ENCODE results near the gene LMBR1L. TPM values are rescaled to one million over a fixed set of nuclear protein-coding genes. Genes with fewer than 3 reads are reported as not detected.

LMBR1L gene
- total RNA-seq, 1 donor from 2014 or later: 90.8 TPM

DNA sequence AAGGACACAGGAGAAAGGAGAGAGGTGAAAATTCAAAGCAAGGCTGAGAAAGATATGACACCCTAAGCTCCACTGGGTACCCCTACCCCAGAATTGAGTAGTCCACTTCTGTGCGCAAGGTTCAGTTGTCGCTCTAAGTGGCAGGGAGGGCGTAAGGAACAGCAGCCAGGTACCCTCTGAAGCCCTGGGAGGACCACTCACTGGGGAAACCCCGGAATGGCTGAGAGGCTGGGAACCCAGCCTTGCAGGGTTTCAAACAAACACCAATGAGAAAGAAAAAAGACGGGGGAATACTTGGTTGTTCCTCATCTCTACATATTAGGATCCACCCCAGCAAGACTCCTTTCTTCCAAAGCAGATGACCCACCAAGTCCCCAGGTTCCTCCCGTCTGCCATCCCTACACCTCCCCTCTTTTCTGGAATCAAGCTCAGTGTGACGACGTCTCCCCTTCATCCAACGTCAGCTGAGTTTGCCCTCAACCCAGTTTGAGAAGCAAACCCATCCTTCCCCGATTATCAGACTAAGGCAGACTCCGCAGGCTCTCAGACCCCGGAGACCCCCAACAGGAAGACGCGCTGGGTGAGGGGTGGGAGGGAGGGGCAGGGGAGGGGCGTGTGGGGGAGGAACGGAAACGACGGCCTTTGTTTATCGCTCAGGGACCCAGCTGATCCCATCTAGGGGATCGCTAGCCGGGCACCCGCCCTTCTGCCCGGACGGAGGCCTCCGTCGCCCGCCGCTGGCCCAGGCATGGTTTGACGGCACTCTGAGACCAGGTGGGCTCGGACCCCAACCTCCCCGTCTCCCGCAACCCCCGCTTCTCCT, 795 bp downstream of the LMBR1L start:
- DNase-seq: no peak

DNA sequence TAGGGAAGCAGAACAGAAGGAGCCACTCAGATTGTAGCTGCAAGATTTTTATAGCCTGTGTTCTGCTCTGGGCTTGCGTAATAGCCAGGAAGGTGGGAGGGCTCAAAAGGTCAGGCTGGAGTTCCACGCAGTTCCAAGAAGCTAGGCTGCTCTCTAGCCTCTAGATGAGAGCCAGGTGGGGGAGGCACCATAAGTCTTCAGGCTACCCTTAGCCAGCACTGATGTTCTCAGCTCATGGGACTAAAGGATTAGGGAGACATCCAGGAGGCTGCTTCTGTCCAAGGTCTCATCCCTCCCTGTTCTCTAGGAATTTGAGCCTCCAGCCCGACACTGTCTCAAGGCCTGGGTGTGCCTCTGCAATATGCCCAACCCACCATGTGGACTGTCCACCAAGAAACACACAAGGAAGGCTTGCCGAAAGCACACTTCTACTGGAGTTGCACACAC, 1.7 kb downstream of the LMBR1L start:
- no peak for DNase-seq

DNA sequence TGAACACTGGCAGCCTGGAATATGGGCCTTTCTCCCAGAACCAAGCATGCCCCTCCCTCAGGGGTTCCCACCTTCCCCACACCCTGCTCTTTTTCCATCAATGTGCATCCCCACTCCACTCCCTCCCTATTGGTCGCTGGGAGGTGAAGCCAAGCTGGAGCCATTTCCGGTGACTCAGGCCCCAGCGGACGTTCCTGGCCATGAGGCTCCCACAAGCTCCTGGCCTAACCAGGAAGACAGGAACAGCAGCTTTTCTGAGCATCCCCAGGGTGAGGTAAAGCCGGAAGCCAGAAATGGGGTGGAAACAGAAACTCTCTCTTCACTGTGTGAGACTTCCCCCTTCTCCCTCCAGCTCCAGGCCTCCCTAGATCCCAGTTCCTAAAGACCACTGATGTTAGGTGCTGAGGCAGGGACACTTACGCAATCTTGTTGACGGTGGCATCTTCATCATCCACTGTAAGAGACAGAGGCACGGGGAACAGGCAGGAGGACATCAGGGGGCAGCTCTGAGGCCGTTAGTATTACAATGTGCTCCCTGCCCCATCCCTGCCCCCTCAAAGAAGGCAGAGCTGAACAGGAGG, 5.1 kb downstream of the LMBR1L start:
- no peak for DNase-seq

DNA sequence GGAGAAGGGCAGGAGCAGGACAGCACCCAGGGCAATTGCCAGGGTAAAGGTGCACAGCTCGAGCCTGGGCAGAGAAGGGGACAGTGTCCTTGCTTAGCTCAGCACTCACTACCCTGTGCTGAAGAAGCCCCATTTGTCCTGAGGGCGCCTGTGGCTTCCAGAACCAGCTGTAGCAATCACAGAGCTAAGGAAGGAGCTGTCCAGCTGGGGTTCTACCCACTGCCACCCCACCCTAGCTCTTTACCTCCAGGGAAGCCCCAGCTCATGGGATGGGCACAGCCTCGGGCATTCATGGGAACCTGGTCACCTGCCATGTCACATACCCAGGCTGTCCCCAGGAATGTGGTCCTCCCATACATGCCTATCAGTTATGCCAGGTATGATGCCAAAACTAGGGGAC, 5.8 kb downstream of the LMBR1L start:
- DNase-seq: no peak

DNA sequence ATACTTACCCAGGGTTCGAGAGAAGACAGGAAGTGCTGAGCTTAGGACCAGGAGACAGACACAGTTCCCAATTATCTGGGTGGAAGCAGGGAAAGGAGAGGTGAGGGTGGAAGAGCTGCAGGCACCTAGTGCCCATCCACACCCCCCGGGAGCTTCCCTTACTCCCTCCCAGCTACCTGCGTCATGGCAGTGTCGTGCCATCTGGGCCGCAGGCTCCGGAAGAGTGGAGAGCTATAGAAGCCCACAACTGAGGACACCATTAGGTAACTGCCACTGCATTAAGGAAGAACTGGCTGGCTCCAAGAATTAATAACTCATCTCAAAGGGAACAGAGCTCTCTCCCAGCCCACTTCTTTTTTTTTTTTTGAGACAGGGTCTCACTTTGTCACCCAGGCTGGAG, 10.3 kb downstream of the LMBR1L start:
- no peak for DNase-seq

DNA sequence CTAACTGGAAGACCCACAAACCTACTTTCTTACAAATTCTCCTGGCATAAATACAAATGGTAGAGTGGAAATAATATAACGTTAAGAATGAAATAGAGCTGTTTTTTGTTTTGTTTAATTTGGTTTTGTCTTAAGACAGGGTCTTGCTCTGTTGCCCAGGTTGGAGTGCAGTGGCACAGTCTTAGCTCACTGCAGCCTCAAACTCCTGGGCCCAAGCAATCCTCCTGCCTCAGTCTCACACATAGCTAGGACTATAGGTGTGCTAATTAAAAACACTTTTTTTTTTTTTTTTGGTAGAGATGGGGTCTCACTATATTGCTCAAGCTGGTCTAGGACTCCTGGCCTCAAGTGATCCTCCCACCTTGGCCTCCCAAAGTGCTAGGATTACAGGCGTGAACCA, 11.9 kb downstream of the LMBR1L start:
- DNase-seq: no peak

DNA sequence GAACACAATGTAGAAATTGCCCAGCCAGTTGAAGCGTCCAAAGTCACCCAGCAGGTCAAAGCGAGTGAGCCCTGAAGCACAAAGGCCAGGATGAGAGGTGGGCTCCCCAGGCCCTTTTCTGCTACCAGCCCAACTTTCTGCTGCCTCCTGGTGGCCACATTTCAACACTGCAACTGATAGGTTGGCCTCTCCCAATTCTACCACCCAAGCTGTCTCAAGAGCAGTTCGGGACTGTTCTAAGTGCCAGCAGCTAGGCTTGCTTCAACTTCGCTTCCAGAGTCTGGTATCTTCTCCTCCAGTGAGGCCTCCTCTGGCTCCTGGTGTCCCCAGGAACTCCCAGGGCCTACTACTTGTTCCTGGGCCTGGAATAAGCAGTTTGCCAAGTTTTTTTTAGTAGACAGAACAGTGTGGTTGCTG, 12.6 kb downstream of the LMBR1L start:
- DNase-seq: no peak

DNA sequence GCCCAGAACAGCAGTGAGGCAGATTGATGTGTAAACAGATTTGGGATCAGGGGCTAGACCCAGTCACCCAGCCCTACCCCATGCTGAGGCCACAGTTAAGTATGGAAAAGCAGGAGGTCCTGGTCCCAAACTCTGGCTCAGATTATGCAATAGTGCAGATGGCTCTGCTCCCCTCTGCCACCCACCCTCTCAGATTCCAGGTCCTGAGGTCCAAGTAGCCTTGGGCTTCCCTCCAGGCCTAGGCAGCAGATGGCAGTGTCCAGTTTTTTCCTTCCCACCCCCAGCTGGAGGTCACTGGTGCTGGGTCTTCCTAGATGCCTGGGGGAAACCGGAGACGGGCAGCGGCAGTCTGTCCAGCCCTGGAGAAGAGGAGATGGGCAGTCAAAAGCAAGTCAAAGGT, 13.3 kb downstream of the LMBR1L start:
- DNase-seq: no peak

DNA sequence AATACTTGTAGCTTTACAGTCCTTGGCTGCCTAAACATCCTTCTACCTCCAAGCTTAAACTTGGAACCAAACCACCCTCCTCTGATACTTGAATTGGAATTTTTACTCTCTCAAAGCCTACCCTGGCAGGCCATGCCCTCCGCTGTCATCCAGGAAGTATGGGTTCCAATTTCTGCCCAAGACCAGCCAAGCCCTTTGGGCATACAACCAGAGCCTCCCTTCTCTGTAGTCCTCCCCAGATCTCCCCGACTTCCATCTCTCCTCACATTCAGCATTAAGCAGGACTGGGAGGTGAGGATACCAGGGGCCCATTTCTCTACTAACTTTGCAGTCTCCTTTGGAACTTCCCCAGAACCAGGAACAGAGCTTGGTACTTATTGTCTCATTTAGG, 15.7 kb downstream of the LMBR1L start:
- DNase-seq: no peak

DNA sequence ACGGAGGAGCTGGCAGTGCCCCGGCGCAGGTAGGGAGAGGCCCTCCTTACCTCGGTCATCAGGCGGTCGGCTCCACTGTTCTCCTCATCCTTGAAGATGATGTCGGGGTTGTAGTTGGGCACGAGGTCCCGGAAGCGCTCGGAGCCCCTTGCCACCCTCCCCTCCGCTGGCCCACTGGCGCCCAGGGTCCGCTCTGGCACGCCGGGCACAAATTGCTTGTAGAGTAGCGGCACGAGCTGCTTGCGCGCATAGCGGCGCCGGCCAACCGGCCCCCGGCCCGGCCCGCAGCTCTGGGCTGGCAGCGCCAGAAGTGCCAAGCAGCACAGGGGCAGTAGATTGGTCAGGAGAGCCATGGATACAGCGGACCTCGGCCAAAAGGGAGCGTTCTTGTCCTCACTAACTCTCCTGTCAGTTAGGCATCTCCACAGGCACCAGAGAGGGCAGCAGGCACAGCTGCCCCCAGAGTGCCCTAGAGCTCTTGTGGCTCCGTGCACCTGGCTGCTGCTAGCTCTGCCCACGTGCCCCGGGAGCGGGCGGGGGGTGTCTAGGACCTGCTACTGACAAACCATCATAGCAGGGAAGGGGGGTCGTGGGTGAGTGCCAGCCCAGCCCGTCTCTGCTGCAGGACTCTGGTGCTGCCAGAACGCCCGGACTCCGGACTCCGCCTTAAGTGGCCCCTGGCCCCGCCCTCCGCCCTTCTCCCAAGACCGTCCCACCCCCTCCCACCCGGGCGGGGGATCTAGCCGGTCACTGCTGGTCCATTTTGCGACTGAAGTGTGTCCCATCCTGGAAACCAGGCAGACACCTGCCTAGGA, 16.3 kb downstream of the LMBR1L start, which contains the start of gene DHH:
Gene DHH, minus strand, starts transcription at position 642 of the 815 bp plus-strand sequence. Its CDS starts 289 bp downstream, at position 353.
- no peak for DNase-seq

DNA sequence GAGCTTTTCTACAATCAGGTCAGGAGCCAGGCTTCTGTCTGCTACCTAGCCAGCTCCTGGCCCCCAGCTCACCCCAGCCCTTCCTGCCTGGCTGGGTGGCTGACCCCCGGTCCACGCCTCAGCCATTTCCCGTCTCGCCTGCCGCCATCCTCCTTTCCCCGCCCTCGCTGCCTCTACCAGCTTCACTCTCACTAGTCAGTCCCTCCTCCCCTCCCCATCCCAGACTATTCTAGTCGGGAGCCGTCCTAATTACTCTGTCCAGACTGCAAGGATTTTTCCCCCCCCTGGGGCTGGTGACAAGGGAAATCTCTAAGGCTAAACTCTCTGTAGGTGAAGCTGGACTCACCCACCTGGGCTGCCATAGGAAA, 16.9 kb downstream of the LMBR1L start:
- no peak for DNase-seq

DNA sequence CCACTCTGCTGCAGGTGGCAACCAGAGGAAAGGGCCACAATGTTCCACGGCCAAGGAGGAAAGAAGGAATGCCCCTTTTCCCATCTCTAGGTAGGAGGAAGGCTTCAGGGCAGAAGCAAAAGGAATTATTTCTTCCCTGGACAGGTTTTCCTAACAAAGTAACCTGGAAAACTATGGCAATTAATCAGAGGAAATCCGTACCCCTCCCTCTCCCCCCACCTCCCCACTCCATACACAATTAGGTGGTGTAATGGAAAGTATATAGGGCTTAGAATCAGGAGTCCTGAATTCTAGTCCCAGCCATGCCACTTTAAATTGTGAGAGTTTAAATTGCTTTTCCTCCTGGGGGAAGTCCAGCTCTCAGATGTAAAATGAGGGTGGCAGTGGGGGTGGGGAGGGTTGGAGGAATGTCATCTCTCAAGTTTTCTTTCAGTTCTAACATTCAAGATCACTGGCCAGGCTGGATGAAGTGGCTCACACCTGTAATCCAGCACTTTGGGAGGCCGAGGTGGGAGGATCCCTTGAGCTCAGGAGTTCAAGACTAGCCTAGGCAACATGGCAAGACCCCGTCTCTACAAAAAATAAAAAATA, 17.7 kb downstream of the LMBR1L start:
- no peak for DNase-seq

DNA sequence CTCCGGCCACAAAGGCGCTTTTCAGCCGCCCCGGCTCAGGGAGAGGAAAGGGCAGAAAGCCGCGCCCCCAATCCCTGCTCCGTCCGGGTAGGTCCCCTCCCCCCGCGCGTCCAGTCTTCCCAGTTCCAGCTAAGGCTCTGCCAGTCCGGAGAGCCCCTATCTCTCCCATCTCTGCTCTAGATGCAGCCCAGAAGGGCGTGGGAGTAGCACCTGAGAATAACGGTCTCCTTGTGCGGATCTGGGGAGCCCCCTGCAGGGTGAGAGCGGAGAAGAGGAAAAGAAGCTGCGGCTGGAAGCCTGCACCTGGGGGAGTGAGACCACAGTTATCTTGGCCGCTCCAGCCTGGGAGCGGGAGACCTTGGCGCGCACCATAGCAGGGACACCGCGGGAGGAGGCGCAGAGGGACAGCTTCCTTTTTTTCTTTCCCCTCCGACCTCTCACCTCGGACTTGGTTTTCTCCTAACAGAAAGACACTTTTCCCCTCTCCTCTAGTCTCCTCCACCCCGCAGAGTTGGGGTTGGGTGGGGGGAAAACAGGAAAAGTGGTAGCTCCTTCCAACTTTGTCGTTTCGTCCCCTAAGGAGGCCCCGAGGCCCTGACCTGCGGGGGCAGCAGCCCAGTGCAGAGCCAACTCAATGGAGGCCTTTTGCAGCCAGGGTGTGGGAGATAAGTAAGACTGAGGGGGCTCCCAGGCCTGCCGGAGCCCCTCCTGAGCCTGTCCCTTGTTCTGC, 18.4 kb downstream of the LMBR1L start:
- peak; percentile 33 for DNase-seq

DNA sequence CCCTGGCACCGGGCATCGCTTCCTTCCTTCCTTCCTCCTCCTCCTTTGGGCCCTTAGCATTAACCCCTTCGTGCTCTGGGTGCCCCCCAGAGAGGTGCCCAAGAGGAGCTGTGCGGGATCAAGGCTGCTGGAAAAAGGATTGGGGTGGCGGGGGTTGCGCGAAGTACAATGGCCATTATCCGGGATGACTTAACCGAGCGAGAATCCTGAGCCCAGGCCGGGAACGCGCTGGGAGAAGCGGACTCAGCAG, 18.9 kb downstream of the LMBR1L start:
- DNase-seq: no peak

DNA sequence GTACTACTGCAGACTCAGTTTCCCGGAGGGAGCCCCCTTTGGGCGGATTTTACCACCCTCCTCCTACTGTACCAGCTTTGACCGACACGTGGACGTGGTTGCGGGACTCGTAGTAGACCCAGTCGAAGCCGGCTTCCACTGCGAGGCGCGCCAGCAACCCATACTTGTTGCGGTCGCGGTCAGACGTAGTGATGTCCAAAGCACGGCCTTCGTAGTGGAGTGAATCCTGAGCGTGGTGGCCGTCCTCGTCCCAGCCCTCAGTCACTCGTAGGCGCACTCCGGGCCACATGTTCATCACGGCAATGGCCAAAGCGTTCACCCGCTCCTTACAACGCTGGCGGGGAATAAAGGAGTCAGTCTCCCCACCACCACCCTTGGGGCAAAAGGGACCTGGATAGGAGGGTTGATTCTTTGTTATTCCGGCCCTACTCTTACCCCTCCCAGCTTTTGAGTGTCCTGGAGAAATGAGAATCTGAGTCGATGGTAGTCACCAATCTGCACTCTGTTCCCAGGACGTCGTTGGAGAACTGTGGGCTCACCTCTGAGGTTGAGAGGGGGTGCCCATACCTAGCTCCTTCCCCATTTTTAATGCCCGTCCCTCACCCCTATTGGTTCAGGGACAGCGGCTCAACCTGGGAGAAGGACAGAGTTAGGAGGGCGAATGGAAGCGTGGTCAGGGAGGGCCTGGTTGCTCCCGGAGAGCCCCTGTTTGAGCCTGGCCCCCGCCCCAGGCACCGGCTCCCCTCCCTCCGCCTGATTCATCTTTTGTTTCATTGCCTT, 19.4 kb downstream of the LMBR1L start:
- DNase-seq: no peak

DNA sequence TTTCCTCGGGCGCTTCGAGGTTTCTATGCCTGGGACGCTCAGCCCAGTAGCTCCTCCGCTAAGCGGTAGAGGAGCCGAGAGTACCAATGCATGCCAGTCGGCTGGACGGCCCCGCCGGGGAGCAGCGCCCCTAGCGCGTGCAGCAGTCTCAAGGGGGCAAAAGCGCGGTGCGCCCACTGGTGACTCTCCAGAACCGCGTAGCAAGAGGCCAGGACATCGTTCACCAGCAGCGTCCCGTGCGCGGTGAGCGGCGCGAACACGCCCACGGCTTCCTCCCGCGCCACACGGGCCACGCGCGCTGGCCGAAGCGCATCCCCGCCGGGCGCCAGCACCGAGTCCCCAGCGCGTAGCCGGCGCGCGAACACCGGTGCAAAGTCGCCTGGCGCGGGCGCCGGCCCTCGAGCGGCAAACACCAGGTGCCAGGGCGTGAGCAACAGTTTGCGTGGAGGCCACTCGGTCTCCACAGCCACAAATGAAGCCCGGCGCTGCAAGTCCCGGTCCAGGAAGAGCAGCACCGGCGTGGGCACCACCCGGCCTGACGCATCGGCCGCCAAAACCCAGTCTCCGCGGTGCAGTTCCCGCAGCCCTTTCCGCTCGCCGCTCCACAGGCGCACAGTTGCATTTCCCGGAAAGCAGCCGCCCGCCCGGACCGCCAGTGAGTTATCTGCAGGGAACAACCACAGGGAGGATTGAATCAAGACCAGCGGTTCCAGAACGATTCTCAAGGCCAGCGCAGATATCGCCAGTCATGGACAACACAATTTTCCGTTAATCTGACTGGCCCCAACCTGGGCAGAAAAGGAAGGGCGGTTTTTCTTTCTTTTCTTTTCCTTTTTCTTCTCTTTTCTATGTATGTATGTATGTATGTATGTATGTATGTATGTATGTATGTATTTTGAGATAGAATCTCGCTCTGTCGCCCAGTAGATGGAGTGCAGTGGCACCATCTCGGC, 20.6 kb downstream of the LMBR1L start:
- peak; percentile 28 for DNase-seq

DNA sequence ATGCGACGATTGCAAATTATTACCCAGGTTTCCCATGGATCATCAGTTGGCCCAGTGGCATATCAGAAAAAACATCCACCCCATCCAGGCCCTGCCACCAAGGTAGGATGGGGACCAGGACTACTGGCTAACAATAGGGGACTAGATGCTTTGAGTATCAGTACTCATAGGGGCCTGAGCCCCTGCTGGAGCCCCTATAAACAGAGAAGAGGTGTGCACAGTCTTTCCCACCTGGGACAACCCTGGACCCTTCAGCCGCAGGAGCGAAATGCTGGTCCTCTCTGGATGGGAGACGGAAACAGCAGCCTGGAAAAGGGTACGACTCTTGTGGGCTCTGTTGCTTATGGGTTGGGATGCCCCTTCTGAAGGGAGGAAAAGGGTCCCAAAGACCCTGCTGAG, 21.7 kb downstream of the LMBR1L start:
- no peak for DNase-seq

DNA sequence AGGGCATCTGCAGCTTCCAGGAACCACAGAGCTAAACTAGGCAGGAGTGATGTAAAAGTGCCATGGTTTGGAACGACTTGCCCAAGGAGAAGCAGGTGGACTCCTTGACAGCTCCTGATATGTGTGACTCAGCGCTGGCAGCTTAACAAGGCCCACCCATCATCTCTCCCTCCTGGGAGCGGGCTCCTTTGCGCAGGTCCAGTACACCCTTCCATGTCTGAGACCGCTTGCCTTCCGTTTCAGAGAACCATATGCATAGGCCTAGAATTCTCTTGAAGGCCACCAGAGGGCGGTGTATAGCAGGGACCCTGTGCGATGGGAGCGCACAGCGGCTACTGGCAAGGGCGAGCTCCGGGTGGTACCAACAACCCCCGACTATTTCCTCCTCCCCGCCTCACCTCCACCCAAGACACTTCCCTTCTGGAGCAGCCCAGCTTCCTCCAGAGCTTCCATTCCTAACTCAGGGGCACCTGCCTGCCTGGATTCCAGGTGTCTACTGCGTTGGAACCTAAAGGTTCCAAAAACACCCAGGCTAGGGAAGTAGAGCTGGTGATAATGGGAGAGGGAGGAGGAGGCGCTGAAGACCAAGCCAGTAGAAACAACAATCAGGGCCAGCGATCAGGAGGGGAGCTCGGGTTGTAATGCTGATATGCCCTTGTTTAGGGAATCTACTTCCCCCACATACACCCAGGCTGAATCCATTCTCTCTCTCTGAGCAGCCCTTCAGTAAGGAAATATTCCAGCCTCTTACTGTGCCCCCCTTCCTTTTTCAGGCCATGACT, 22.3 kb downstream of the LMBR1L start:
- peak; percentile 77 for DNase-seq

DNA sequence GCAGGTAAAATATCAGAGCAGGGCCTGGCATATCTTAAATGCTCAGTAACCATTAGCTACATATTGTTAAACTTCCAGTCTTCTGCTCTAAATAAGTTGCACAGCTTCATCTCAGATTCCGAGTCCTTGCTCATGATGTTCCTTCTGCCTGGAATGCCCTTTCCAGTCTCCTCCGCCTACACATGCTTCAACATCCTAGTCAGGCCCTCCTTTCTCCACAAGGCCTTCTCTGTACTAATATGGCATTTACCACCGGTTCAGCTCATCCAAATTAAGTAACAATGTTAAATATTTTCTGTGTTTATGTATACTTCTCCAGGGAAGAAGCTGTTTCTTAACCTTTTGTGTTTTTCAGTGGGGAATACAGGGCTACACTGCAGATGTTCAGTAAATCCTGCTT, 24.5 kb downstream of the LMBR1L start:
- no peak for DNase-seq

DNA sequence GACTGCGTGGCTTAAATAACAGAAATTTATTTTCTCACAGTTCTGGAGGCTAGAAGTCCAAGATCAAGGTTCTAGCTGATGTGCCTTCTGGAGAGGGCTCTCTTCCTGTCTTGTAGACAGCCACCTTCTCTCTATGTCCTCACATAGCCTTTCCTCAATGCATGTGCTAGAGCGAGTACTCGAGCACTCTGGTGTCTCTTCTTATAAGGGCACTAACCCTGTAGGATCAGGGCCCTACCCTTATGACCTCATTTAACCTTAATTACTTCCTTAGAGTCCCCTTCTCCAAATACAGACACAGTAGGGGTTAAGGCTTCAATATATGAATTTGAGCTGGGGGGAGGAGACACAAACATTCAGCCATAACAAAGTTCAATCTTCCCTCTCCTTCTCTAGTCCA, 26.2 kb downstream of the LMBR1L start:
- DNase-seq: no peak
